LHCN-M2 (cell line): ENCODE data around the gene CDH13. TPM values are rescaled to one million over a fixed set of nuclear protein-coding genes. Genes with fewer than 3 reads are reported as not detected.

Experiments
- DNase-seq: peaks from one replicate; pipeline ENCODE4 v3.0.0-alpha.2; 2012; ENCODE audit warnings: low read depth
- polyA plus RNA-seq: library from polyadenylated mRNA; unstranded; fragments of >200 nt; gene quantifications from one replicate; pipeline ENCODE4 v1.2.1, GENCODE V29; 2012; ENCODE audit warnings: missing spikeins
- total RNA-seq: library from RNA; depleted of rRNA; stranded (reverse); fragments of >200 nt; gene quantifications from 2 replicates; pipeline ENCODE4 v1.2.3, GENCODE V29; 2014; rRNA removed

The CDH13 gene
- total RNA-seq: 140 and 162 TPM in 2 replicates
- 97.8 TPM for polyA plus RNA-seq

GRCh38 chr16:82626791-82627261, at the start of gene CDH13:
TSS of gene CDH13 (plus strand) at chr16:82626969.
- DNase-seq: peak; percentile 84

GRCh38 chr16:82580298-82580890, 46.4 kb upstream of the CDH13 start:
- DNase-seq: peak; percentile 20

- DNase-seq: peak; percentile 5
These were observed 43.8 kb upstream of the CDH13 start for GRCh38 chr16:82582975-82583374.

GRCh38 chr16:82583422-82583821, 43.3 kb upstream of the CDH13 start:
- peak; percentile 3 for DNase-seq

- DNase-seq: no peak
These were observed 42.1 kb upstream of the CDH13 start for GRCh38 chr16:82584553-82585152.

- no peak for DNase-seq
These were observed 41.1 kb upstream of the CDH13 start for GRCh38 chr16:82585675-82586074.

- no peak for DNase-seq
These were observed 40.6 kb upstream of the CDH13 start for GRCh38 chr16:82586130-82586529.

- no peak for DNase-seq
These were observed 39.5 kb upstream of the CDH13 start for GRCh38 chr16:82587289-82587688.

- DNase-seq: no peak
These were observed 37.4 kb upstream of the CDH13 start for GRCh38 chr16:82589407-82589806.

- no peak for DNase-seq
These were observed 32.7 kb upstream of the CDH13 start for GRCh38 chr16:82594114-82594513.

GRCh38 chr16:82598771-82599170, 28.0 kb upstream of the CDH13 start:
- no peak for DNase-seq

- no peak for DNase-seq
These were observed 24.7 kb upstream of the CDH13 start for GRCh38 chr16:82601989-82602640.

- DNase-seq: peak; percentile 62
These were observed 22.9 kb upstream of the CDH13 start for GRCh38 chr16:82603784-82604411.

- no peak for DNase-seq
These were observed 21.7 kb upstream of the CDH13 start for GRCh38 chr16:82605076-82605475.

- DNase-seq: no peak
These were observed 20.7 kb upstream of the CDH13 start for GRCh38 chr16:82605863-82606620.

- no peak for DNase-seq
These were observed 17.6 kb upstream of the CDH13 start for GRCh38 chr16:82609140-82609539.

- DNase-seq: no peak
These were observed 14.5 kb upstream of the CDH13 start for GRCh38 chr16:82612263-82612662.

- DNase-seq: no peak
These were observed 10.4 kb upstream of the CDH13 start for GRCh38 chr16:82616356-82616755.

GRCh38 chr16:82621781-82622180, 5.0 kb upstream of the CDH13 start:
- no peak for DNase-seq

GRCh38 chr16:82623241-82623640, 3.5 kb upstream of the CDH13 start:
- DNase-seq: no peak

- no peak for DNase-seq
These were observed 1.5 kb upstream of the CDH13 start for GRCh38 chr16:82625066-82625968.
